Karpas-422 (cell line): ENCODE measurements around the gene SLC39A6. TPM values are rescaled to one million over a fixed set of nuclear protein-coding genes. Genes with fewer than 3 reads are reported as not detected.
A peak's percentile ranks its signal among the peaks of the same experiment; 100 is the strongest.
"Not testable (repeated sequence)": the region's sequence is repeated elsewhere in the genome, so short reads cannot be mapped to it uniquely, and the experiment has no call there.

Experiments used
- DNase-seq: peaks from one replicate; pipeline ENCODE4 v3.0.0-alpha.2; 2015
- H2AFZ ChIP-seq: fragments of 200-600 bp; sonication (generic); 2 replicates; pipeline ENCODE4 v1.6.1; 2014; ENCODE audit warnings: antibody characterized with exemption, low read length, mixed read lengths
- H3K27ac ChIP-seq: fragments of 200-600 bp; sonication (generic); 2 replicates; pipeline ENCODE4 v1.5.1; 2014; ENCODE audit warnings: mild to moderate bottlenecking, low read length, moderate library complexity
- H3K27me3 ChIP-seq: fragments of 200-600 bp; sonication (generic); 2 replicates; pipeline ENCODE4 v1.6.1; 2014; ENCODE audit warnings: low read length, mixed read lengths
- H3K36me3 ChIP-seq: fragments of 200-600 bp; sonication (generic); 2 replicates; pipeline ENCODE4 v1.6.1; 2014; ENCODE audit warnings: low read length, mixed read lengths; ENCODE audit not compliant: insufficient read depth
- H3K4me1 ChIP-seq: fragments of 200-600 bp; sonication (generic); 2 replicates; pipeline ENCODE4 v1.6.1; 2014; ENCODE audit warnings: mild to moderate bottlenecking, low read length, mixed read lengths
- H3K4me2 ChIP-seq: fragments of 200-600 bp; sonication (generic); 2 replicates; pipeline ENCODE4 v1.6.1; 2014; ENCODE audit warnings: low read length, low read depth, mild to moderate bottlenecking; ENCODE audit not compliant: poor library complexity, severe bottlenecking
- H3K4me3 ChIP-seq: fragments of 200-600 bp; sonication (generic); 2 replicates; pipeline ENCODE4 v1.5.1; 2014; ENCODE audit warnings: mild to moderate bottlenecking, antibody characterized with exemption, low read length, mixed read lengths
- H3K79me2 ChIP-seq: fragments of 200-600 bp; sonication (generic); 2 replicates; pipeline ENCODE4 v1.6.1; 2014; ENCODE audit warnings: mild to moderate bottlenecking, low read length, mixed read lengths
- H3K9ac ChIP-seq: fragments of 200-600 bp; sonication (generic); 2 replicates; pipeline ENCODE4 v1.6.0; 2014; ENCODE audit warnings: low read length
- H3K9me2 ChIP-seq: fragments of 200-600 bp; sonication (generic), shearing (Covaris generic); replicated peaks from 2 replicates; pipeline ENCODE4 v1.6.0; 2014; ENCODE audit warnings: mild to moderate bottlenecking, low read length, moderate library complexity; ENCODE audit not compliant: insufficient read depth
- H3K9me3 ChIP-seq: fragments of 300-700, 200-600 bp; sonication (generic); 2 replicates; pipeline ENCODE4 v1.6.1; 2014; ENCODE audit warnings: low read length, mixed read lengths
- H4K20me1 ChIP-seq: fragments of 200-600 bp; sonication (generic); 2 replicates; pipeline ENCODE4 v1.6.1; 2014; ENCODE audit warnings: mild to moderate bottlenecking, antibody characterized with exemption, low read length, low read depth; ENCODE audit not compliant: insufficient read depth
- total RNA-seq: library from RNA; depleted of rRNA; stranded (reverse); fragments of >200 nt; shearing (Covaris generic); gene quantifications from 2 replicates; pipeline ENCODE4 v1.2.3, GENCODE V29; 2014; ENCODE audit warnings: low replicate concordance

Gene SLC39A6
- total RNA-seq, 1 experiment from 2014 or later: 114 TPM

DNA sequence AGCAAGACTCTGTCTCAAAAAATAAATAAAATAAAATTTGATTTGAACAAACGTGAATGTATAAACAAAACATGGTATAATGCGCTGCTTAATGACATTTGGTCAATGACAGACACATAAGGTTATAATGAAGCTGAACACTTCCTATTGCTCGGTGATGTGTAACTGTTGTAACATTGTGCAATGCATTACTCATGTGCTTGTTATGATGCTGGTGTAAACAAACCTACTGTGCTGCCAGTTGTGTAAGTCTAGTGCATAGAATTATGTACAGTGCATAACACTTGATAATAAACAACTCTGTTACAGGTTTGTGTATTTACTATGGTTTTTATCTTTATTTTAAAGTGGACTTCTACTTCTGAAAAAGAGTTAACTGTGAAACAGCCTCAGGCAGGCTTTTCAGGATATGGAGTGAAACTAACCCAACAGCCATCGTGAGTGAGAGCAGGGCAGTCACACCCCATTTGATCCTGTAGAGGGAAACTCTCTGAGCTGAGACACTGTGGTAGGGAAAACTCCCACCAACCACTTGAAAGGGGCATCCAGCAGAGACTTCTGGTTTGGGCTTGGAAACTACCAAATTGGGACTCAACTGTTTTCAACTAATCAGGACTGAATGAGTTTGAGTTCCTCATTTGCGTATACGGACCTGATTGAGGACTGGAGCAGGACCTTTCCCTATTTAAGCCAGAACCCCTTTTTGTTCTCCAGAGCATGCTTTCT is 53.1 kb downstream of the SLC39A6 start:
- no peak for DNase-seq
- H3K4me3 ChIP-seq: no peak overlapping the region
- H3K9me2 ChIP-seq: no peaks in the 10 kb centered on the region
- H3K4me1 ChIP-seq: no peaks in the 10 kb centered on the region
- H3K36me3 ChIP-seq: no peaks in the 10 kb centered on the region
- H3K9me3 ChIP-seq: peaks cover 6% of the 10 kb centered on the region; the same call in 1 of the 2 replicates
- no peaks in the 10 kb centered on the region for H4K20me1 ChIP-seq
- no peak overlapping the region for H3K9ac ChIP-seq
- no peaks in the 10 kb centered on the region; the same call in 1 of the 2 replicates for H3K27me3 ChIP-seq
- H3K27ac ChIP-seq: no peak overlapping the region
- H3K79me2 ChIP-seq: no peaks in the 10 kb centered on the region
- H2AFZ ChIP-seq: no peak overlapping the region
- no peak overlapping the region for H3K4me2 ChIP-seq

DNA sequence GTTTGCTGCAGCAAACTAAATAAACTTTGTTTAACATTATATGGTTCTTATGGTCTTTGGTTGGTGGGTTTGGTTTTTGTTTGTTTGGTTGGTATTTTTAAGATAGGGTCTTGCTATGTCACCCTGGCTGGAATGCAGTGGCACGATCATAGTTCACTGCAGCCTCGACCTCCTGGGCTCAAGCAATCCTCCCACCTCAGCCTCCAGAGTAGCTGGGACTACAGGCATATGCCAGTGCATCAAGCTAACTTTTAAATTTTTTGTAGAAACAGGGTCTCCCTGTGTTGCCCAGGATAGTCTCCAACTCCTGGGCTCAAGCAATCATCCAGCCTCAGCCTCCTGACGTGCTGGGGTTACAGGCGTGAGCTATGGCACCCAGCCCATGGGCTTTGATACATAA is 54.7 kb downstream of the SLC39A6 start:
- no peaks in the 10 kb centered on the region for H3K9me2 ChIP-seq
- no peak for DNase-seq
- no peaks in the 10 kb centered on the region for H3K4me1 ChIP-seq
- no peak overlapping the region for H3K9ac ChIP-seq
- H3K79me2 ChIP-seq: no peaks in the 10 kb centered on the region
- no peak overlapping the region for H3K4me2 ChIP-seq
- no peaks in the 10 kb centered on the region; the same call in 1 of the 2 replicates for H3K27me3 ChIP-seq
- no peaks in the 10 kb centered on the region for H4K20me1 ChIP-seq
- no peaks in the 10 kb centered on the region for H3K36me3 ChIP-seq
- H2AFZ ChIP-seq: no peak overlapping the region
- no peak overlapping the region for H3K27ac ChIP-seq
- no peaks in the 10 kb centered on the region for H3K9me3 ChIP-seq
- no peak overlapping the region for H3K4me3 ChIP-seq

DNA sequence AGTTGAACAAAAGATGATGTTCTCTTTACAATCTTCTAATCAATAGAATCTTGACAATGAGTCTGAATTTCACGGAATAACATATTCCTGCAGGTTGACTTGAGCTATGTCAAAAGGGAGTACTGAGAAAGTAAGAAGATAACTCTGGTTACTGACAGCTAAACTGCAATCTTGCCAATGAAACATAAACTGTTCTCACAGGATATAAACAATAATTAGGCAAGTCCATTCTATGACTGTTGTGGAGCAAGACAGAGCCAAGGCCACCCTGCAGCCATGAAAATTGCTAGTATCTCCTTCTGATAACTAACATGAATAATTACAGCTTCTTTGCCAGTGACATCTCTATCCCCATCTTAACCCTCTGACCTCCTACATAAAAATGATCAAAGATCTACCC is 55.5 kb downstream of the SLC39A6 start:
- DNase-seq: no peak
- no peaks in the 10 kb centered on the region for H4K20me1 ChIP-seq

DNA sequence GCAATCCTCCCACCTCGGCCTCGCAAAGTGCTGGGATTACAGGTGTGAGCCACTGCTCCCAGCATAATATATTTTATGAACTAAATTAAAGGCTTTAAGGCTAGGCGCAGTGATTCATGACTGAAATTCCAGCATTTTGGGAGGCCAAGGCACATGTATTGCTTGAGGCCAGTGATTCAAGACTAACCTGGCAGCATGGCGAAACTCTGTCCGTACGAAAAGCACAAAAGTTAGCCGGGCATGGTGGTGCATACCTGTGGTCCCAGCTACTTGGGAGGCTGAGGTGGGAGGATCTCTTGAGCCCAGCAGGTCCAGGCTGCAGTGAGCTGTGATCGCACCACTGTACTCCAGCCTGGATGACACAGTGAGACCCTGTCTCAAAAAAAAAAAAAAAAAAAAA is 56.7 kb downstream of the SLC39A6 start:
- H3K9me2 ChIP-seq, H3K4me2 ChIP-seq, H4K20me1 ChIP-seq, H3K4me1 ChIP-seq, H3K36me3 ChIP-seq, H3K79me2 ChIP-seq, H3K27ac ChIP-seq, H3K4me3 ChIP-seq, H2AFZ ChIP-seq, H3K9ac ChIP-seq, DNase-seq, H3K27me3 ChIP-seq, H3K9me3 ChIP-seq: not testable (repeated sequence)

More for the DNA sequence above, 55.5 kb downstream of the SLC39A6 start:
- H3K79me2 ChIP-seq: no peaks in the 10 kb centered on the region
- no peak overlapping the region for H3K27ac ChIP-seq
- H3K4me1 ChIP-seq: no peaks in the 10 kb centered on the region
- H3K4me2 ChIP-seq: no peak overlapping the region
- no peaks in the 10 kb centered on the region for H3K9me3 ChIP-seq
- H2AFZ ChIP-seq: no peak overlapping the region
- no peaks in the 10 kb centered on the region for H3K9me2 ChIP-seq
- H3K27me3 ChIP-seq: no peaks in the 10 kb centered on the region
- no peaks in the 10 kb centered on the region for H3K36me3 ChIP-seq
- no peak overlapping the region for H3K4me3 ChIP-seq
- no peak overlapping the region for H3K9ac ChIP-seq

DNA sequence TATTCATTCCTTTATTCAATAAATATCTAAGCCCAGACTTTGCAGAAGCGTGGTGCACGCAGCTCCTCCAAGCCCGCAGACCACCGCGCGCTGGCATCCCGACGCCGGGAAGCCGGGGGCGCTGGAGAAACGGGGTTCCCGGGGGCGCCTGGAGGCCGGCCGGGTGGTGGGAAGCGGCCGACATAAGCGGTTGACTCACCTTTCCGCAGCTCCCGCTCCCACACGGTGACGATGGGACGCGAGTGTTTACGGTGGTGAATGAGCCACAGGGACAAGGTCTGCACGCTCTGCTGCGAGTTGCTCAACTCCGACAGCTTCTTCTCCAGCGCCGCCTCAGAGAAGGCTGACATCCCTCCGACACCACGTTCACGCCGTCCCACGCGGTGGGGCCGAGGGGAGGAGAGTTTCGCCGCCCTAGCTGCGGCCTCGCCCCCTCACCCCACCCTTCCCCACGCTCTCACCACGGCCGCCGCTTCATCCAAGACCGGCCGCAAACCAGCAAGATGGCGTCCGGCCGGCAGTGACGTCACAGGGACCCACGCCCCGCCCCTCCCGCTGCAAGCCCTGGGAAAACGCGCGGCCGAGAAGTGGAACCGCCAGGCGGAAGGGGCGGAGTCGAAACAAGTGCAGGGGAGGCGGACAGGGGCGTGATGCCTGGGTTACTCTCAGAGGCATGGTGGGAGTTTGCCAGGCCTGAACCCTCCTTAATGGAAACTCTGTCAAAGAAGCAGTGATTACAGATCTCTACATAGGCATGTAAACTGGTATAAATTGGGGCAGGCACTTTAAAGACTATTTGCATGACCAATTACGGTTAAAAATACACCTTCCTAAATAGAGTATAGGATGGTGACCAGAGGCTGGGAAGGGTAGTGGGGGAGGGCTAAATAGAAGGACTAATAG is 61.8 kb downstream of the SLC39A6 start, which contains the start of gene RPRD1A:
Gene RPRD1A (minus strand): TSS at position 505 of the 903 bp plus-strand sequence. CDS start 155 bp downstream, at position 350.
- DNase-seq: peak; percentile 99
- Histone ChIP-seq H3K79me2 (peaks cover 51% of the 10 kb centered on the region), H3K4me3 (peak within 1 kb of the TSS; percentile 88)

DNA sequence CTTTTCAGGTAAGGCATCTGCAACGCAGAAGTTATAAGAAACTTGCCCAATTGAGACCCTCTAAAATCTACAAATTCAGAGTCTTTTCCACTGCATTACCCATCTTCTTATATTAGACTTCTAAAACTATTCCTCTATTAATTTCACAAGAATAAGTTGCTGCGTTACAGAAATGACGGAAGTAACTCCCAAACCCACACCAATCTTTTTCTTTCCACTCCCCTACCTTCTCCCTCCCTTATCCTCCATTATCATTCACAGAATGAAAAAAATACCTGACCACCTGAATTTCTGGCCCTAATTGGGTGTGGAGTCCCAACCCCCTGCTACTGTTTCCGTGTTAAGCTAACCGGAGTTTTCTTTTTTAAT is 62.5 kb downstream of the SLC39A6 start:
- Histone ChIP-seq H4K20me1 (peaks cover 22% of the 10 kb centered on the region), H3K9ac (peak overlapping the region; percentile 88), H3K27ac (peak overlapping the region; percentile 59), H2AFZ (0 out of 2 replicates have a peak overlapping the region, but pooled peaks have one; percentile 52), H3K27me3 (no peaks in the 10 kb centered on the region), H3K36me3 (peaks cover 18% of the 10 kb centered on the region), H3K9me3 (no peaks in the 10 kb centered on the region), H3K4me1 (peaks cover 36% of the 10 kb centered on the region), H3K79me2 (peaks cover 57% of the 10 kb centered on the region), H3K9me2 (no peaks in the 10 kb centered on the region), H3K4me3 (peak overlapping the region; percentile 88), H3K4me2 (peak overlapping the region; percentile 84)
- peak; percentile 60 for DNase-seq

More for the DNA sequence above, 61.8 kb downstream of the SLC39A6 start, which contains the start of gene RPRD1A:
- Histone ChIP-seq H3K4me1 (peaks cover 32% of the 10 kb centered on the region), H3K4me2 (peak within 1 kb of the TSS; percentile 84), H3K27me3 (no peaks in the 10 kb centered on the region), H3K27ac (peak within 1 kb of the TSS; percentile 59), H3K9me2 (no peaks in the 10 kb centered on the region), H2AFZ (peak within 1 kb of the TSS; percentile 52; the same call in 1 of the 2 replicates), H3K9me3 (no peaks in the 10 kb centered on the region), H3K9ac (peak within 1 kb of the TSS; percentile 88), H3K36me3 (peaks cover 18% of the 10 kb centered on the region), H4K20me1 (peaks cover 22% of the 10 kb centered on the region)

DNA sequence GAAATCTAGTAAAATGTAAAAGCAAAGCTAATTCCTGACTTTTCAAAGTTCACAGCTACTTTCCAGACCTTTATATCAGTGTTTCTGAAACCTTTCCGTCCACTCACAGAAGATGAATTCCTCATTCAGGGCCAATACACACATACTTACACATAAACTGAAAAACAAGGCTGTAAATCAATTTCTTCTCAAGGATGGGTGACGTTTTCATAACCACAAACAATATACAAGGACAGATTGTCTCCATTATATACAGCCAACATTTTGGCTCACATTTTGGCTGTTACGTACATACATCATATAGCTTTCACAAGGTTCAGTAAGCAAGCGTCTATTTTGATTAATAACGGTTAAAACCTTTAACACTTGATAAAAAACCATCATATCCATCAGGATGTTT is 63.1 kb downstream of the SLC39A6 start:
- H3K9ac ChIP-seq: peak overlapping the region; percentile 88
- H3K9me2 ChIP-seq: no peaks in the 10 kb centered on the region
- H3K27me3 ChIP-seq: no peaks in the 10 kb centered on the region
- peak overlapping the region; percentile 88 for H3K4me3 ChIP-seq
- H3K9me3 ChIP-seq: no peaks in the 10 kb centered on the region
- peaks cover 18% of the 10 kb centered on the region for H3K36me3 ChIP-seq
- peaks cover 64% of the 10 kb centered on the region for H3K79me2 ChIP-seq
- H2AFZ ChIP-seq: no peak overlapping the region
- peaks cover 42% of the 10 kb centered on the region for H3K4me1 ChIP-seq
- DNase-seq: peak; percentile 48
- peak overlapping the region; percentile 59 for H3K27ac ChIP-seq
- H4K20me1 ChIP-seq: peaks cover 26% of the 10 kb centered on the region
- H3K4me2 ChIP-seq: peak overlapping the region; percentile 84

DNA sequence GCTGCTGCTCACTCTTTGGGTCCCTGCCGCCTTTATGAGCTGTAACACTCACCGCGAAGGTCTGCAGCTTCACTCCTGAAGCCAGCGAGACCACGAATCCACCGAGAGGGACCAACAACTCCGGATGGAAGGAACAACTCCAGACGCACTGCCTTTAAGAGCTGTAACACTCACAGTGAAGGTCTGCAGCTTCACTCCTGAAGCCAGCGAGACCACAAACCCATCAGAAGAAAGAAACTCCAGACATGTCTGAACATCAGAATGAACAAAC is 64.4 kb downstream of the SLC39A6 start:
- not testable (repeated sequence) for DNase-seq, H3K9me3 ChIP-seq, H3K27me3 ChIP-seq, H3K27ac ChIP-seq, H3K4me3 ChIP-seq, H2AFZ ChIP-seq, H3K9ac ChIP-seq, H3K9me2 ChIP-seq
- Histone ChIP-seq H3K79me2 (peaks cover 76% of the 10 kb centered on the region), H3K4me1 (peaks cover 55% of the 10 kb centered on the region), H3K4me2 (peak overlapping the region; percentile 84), H4K20me1 (peaks cover 26% of the 10 kb centered on the region), H3K36me3 (peaks cover 18% of the 10 kb centered on the region)
